GM18511 (cell line): ENCODE data around the gene SORCS2.

ENCODE experiments used
- ATAC-seq: cut with Tn5 transposase; IDR thresholded peaks from one replicate; pipeline ENCODE4 v1.9.1; 2021; ENCODE audit warnings: mild to moderate bottlenecking, moderate library complexity; ENCODE audit not compliant: unreplicated experiment

The SORCS2 gene

DNA sequence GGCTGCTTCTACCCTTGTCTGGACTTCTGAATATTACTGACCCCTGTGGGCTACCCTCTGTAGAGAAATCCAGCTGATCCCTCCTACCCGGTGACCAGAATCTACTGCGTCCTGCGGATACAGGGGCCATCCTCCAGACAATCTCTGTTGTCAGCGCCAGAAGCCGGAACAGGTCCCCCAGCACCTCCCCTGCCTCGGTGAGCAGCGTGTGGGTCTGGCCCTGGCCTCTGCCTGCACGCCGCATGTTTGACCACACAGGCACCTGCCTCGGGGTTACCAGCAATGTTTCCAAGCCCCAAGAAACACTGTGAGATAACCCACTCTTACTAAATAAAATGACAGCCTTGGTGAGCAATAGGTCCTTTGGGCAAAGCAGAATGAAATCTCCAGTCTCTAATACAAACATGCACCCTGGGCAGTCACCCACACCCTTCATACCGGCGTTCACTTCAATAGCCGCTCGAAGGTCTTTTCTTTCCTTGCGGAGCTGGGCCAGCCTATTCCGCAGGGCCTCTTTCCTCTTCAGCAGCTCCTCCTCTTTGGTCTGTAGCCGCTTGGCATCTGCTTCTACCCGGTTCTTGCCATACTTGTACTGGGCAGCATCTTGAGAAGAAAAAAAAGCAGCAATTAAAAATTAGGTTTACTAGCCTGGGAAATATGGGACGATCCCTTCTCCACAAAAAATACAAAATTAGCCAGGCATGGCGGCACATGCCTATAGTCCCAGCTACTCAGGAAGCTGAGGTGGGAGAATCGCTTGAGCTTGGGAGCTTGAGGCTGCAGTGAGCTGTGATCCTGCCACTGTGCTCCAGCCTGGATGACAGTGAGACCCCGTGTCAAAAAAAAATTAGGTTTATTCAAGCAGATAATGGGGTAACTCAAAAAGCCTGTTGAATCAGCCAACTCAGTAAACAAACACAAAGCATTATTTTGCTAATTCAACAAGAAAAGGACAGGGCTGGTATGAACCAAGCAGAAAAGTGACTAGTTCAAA, 582.3 kb downstream of the SORCS2 start:
- ATAC-seq, result no peak

DNA sequence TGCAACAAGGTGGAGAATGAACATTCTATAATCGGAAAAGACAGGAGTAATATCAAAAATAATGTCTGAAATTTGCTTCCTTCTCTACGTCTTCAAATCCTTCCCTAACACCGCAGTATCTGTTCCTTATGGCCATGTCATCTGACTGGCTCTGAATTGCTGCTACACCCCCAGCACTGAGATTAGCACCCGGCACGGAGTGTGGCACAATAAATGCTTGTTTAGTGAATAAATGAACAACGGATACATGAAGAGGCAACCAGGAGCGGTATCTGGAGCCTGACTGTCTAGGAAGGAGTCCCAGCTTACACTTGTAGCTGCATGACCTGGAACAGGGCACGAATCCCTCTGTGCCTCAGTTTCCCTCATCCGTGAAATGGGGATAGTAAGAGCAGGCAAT, 583.1 kb downstream of the SORCS2 start:
- no peak for ATAC-seq

DNA sequence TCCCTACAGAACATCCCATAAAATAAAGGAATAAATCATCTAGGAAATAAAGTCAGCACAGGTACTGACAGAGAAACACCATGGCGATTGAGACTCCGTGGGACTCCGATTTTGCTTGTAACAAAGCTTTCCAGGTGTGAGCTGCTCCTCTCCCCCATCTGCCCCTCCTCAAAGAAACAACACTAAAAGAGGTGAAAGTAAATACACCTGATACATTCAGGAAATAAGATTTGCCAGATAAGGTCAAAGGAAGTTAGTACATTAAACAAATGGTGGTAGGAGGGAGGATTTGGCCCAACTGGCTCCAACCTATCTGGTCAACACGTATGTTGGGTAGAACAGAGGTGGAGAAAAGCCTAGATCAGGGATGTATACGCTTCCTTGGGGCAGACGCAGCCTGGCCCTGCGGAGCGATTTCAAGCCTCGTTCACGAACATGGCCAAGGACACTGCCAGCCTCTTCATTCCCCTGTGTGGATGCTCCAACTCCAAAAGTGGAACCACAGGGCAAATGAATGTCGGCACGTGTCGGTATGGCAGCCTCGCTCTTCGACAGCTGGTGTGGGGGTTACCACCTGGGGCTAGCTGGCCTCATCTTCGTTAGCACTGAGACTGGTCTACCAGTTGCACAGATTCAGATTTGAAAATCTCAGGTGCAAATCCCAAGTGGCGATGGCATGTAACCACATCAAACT, 584.8 kb downstream of the SORCS2 start:
- ATAC-seq, result no peak

DNA sequence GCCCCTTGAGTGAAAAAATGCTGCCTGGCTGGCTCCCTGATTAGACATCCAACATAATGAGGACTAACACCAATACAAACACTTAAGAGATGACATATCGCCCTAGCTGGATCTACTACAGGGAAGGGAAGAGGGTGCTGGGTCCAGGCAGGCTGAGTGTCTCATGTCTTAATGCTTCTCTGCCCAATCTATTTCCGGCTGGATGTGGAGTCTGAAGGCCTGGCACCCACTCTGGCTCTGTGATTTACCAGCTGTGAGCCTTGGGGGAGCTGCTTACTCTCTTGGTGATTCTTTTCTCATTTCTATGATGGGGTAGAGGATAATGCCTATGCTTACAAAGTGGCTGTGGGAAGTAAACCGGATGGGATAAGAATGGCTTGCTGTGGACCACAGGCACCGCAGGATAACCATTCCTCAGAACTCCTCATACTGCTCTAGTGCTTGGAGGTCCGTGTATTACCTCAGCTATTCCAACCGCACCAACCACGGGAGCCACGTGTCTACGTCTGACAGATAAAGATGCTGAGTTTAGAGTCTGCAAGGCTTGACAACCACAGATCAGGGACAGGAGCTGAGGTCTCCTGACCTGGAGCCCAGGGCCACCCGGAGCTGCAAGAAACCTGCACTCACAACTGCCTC, 585.7 kb downstream of the SORCS2 start:
- no peak for ATAC-seq

DNA sequence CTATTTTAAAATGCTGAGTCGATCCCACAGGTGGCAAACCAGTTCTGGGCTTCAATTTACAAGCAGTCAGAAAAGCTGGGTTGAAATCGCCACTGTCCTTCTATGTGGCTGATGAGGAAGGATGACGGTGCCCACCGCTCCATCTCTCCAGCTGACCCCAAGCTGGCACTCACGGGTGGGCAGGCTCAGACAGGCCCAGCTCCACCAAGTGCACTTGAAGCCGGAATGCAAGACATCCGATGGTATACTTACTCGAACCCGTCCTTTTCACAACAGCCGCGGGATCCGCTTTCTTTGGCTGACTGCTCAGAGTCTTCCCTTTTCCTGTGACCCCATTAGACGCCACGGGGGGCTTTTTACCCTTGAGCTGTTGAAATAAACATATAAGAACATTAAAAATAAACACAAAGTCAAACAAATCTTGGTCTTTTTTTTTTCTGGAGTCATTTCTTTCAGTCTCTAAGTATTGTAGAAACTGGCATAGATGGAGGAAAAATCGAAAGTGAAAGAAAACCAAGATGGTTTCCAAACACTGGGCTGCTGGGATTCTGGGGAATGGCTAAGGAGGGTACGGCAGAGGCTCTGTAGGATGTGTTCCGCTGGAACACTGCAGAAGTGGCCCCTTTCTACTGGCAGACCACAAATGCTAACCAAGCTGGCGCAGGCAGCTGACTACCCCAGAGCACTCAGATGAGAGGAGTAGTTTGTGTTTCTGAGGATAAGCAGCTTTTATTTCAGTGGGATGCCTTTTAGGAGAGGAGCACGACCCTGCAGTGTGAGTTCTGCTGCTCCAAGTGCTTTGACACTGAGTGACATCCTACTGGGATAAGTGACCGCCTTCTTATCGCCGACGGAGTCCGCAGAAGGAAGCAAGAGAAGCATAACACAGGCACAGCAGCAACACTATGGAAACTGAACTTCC, 586.4 kb downstream of the SORCS2 start:
- ATAC-seq, result no peak

DNA sequence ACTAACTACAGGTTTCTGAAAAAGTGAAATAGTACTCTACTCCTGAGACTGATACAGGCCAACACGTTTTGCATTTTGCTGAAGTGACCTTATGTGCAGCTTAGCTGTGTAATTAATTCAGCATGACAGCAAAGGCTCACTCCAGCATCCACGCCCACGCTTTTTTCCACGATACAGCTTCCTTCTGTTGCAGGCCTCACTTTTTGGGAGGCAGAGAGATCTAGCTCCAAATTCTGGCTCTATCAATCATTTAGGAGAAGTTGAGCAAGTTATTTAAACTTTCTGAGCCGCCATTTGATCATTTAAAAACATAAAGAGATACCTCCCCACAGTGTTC, 587.1 kb downstream of the SORCS2 start:
- no peak for ATAC-seq

DNA sequence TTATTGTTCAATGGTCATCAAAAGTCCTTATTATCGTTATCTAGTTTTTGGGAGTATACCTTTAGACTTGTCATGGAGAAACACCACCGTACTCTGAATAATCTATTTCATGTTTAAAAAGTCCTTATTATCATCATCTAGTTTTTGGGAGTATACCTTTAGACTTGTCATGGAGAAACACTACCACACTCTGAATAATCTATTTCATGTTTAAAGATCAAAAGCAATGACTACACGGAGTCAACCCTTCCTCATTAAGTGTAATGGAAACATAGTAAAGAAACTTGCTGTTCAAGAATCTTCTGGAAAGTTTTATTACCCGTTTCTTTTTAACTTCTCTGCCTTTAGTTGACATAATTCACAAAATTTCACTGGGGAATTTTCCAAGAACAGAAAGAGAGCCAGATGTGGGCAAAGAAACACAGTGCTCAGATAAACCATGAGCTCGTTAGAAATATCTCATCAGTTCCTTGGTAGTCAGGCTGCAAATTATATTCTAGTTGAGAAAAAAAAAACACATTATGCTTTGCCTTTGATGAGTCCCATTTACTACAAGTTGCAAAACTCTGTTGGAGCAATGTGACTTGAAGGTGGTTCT, 588.5 kb downstream of the SORCS2 start:
- ATAC-seq, result no peak

DNA sequence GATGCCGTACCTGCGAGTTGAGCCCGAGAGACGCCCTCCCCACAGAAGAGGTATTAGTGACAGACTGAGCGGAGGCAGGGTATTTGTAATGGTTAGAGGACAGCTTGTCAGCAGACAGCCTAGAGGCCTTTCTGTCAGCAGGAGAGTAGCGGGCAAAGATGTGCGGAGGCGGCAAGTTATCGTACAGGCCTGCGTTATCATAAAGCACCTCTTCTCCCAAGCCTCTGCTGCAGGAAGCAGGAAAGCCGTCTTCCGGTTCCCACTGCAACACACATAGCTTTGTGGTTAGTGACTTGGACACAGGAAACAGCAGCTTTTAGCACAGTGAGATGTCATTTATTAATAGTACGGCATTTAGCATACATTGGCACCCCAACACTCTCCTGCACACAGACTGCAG, 589.0 kb downstream of the SORCS2 start:
- ATAC-seq, result no peak

DNA sequence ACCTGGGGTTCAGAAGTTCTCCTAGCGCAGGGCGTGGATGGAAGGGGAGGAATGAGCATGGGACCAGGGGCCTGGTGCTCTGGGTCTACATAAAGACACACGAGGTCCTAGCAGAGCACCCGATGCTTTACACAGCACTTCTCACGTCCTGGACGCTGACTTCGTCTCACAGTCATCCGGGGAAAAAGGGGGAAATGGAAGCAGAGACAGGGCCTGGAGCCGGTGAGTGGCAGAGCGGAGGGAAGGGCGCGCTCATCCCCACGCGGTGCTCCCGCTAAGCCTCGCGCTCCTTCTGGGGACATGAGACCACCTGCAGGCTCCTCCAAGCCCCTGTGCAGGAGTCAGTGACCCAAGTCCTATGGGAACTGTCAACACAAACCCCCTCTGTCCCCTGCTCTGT, 589.7 kb downstream of the SORCS2 start:
- no peak for ATAC-seq

DNA sequence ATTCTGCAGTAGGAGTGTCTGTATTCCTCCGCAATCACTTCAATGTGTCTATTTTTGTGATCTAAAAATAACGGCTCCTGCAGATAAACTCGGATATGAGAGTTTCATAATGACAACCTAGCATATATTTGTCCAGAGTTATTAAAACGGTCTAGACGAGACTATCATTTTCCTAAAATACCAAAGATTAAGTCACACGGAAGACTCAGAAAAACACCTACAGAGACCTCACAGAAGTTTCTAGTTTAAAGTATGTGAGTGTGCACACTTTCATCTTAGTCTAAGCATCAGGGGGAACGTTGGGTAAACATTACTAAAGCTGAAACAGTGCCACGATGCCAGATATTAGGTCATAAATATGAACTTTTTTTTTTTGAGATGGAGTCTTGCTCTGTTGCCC, 590.4 kb downstream of the SORCS2 start:
- no peak for ATAC-seq

DNA sequence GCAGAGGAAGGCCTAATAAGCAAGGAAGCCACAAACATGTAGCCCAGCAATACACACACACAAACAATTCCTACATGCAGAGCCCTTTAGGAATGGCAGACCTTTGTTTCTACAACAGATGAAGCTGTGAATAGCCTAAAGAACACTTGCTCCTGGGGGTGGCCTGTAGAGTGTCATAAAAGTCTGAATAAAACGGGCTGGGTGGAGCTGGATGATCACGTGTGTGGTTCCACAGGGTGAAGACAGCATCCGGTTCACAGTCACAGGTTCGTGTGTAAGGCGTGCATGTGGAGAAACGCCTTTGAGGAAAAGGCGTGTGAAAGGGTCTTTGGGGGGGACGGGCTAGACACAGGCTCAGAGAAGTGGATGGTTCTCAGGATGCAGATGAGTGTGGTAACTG, 591.2 kb downstream of the SORCS2 start:
- ATAC-seq, result no peak

DNA sequence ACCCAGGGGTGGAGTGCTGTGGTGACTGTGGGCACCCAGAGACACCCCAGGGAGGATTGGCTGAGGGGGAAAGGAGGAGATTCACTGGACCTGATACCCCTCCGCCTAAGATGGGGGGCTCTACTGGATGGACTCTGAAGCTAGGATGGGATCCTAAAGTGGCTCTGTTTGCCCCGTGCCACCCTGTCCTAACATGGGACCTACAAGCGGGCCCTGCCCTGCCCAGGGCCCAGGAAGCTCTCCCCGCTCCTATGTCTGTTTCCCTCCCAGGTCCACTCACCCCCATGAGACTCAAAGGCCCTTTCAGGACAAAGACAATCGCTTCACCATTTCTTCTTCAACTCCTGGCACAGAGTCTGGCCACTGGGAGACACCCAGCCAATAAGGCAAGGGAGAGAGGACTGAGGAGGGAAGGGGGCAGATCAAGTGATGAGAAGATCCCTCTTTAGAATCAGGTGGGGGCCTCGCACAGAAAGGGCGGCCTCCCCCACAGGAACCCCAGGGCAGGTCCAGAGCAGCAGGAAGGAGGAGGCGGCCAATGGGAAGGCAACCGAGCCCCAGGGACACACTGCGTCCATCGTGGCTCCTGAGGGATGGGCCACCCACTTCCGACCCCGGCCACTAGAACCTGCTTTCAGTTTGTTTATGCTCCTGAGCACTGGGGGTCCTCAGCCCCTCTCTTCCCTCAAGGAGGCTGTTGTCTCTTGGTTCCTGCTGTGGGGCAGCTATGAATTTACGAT, 592.0 kb downstream of the SORCS2 start:
- ATAC-seq, result no peak

DNA sequence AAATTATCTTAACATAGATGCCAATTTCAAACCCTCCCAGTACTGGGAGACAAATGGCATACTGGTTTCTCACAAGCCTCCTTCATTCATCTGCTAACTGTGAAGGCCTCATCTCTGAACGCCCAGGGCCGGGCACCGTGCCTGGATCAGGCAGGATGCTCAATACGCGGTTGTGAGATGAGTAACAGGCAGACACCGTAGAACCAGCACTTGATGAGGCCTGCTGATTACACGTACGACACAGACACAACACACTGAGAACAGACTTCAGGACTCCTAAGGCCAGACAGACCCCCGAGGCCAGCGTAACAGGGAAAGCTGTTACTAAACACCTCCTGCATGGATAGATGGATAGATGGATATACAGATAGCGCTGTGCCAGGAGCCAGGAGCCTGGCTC, 592.7 kb downstream of the SORCS2 start:
- no peak for ATAC-seq

DNA sequence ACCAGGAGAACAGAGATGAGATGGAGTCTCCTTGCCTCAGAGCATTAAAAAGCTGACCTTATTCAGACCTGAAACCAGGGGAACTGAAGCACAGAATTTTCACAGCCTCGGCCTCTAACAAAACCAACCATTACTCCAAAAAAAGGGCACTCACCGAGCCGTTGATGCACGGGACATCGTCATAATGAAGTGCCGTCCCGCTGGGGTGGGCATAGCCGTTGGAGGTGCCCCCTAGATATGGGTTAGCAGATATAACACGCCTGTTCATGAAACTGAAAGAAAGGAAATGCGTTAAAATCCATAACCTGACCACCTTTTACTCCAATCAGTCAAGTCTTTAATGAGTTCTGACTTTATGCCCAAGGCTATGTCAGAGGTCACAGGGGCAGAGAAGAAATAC, 593.7 kb downstream of the SORCS2 start:
- ATAC-seq, result no peak

DNA sequence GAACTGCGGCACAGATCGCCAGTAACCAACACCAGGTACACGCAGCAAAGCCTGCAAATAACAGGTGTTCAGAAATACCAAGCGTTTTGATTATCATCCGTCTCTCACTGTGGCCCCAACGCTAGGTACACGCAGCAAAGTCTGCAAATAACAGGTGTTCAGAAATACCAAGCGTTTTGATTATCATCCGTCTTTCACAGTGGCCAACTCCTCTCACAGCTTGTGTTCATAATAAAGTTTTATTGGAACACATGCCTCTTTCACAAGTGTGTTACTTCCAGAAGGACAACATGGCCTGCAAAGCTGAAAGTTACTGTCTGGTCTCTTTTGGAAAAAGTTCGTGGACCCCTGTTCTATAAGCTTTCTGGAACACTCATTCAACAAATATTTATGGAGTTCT, 594.2 kb downstream of the SORCS2 start:
- no peak for ATAC-seq

DNA sequence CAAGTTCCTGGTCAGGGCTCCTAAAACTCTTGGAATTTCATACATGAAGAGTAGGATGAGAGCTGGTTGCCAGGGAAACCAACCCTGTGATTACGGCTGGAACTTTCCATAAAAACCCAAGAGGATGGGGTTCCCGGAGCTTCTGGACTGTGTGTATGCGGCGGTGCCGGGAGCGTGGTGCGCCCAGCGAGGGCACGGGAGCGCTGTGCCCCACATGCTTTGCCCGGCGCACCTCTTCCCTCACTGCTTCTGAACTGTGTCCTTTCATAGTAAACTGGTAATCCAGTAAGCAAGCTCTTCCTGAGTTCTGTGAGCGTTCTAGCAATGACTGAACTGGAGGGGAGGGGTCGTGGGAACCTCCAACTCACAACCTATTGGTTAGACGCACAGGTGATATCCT, 594.7 kb downstream of the SORCS2 start:
- no peak for ATAC-seq

DNA sequence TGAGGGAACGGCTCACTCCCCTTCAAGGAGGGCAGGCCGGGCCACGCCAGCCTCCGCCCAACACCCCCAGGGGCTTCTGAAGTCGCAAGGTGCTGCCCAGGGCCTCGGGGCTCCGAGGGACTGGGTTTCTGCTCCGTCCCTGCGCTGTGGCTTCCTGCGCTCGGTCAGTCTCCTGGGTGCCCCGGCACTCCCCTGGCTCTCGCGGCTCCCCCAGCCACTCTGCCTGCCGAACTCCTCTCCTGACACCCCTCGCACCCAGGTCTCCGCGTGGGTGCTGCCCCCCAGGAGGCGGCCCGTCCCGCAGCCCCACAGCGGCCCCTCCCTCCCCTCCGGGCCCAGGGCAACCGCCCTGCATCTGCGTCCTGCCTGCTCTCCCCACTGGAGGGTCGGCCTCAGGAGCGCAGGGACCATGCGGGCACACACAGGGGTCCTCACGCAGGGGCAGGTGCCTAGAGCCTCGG, 595.4 kb downstream of the SORCS2 start:
- ATAC-seq, result no peak

DNA sequence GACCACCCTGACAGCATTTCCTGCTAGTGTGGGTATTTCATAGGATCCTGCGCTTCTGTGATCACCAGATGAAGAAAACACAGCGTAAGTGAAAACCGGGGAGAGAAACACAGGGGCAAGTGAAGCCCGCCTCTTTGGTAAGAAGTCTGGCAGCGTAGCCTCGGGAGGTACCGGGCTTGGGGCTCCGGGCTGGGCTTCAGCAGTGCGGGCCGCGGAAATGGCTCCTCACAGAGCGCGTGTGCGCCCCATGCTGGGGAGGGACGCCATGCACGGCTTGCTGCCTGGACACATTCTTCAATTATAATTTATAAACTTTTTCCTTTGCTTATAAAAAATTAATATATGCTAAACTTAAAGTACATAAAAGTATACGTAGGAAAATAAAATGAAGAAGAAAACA, 595.9 kb downstream of the SORCS2 start:
- no peak for ATAC-seq

DNA sequence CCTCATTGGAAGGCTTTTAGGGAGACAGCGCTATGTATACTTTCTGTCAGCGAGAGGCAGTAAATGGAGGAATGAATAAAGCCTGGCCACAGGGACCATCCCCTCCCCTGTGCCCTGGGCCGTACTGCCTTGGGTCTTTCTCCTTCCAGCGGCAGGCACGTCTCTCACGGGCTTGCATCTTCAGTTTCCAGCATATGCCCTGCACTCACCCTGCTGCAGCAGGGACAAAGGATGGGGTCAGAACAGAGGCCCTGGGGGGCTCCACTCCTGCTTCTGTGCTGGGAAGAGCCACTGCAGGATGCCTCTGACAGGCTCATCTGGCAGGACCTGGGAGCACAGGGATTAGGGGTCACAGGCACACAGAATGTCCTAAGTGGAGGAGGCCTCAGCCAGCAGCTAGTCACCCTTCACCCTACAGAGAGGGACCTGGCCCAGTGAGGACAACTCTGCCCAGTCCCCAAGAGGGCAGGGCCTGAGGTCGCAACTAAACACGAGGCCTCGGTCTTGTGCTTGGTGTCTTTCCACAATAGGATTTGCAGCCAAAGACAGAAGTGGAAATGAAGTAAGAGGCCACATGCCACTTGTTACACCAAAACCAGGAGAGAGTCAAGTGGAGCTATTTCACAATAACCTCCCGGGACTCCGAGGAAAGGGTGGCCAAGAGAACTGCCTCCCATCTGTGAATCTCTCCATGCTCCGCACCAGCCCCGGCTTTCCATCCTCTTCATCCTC, 596.5 kb downstream of the SORCS2 start:
- ATAC-seq, result no peak
